IPS-NIHi7 (cell line): ENCODE results near the gene CENPP.

Experiments used
- DNase-seq: peaks from one replicate; pipeline ENCODE4 v3.0.0; 2012; ENCODE audit warnings: mixed read lengths; ENCODE audit errors: extremely low spot score

CENPP gene

GRCh38 chr9:92598382-92598781 lies 272.6 kb downstream of the CENPP start:
- no peak for DNase-seq

DNA sequence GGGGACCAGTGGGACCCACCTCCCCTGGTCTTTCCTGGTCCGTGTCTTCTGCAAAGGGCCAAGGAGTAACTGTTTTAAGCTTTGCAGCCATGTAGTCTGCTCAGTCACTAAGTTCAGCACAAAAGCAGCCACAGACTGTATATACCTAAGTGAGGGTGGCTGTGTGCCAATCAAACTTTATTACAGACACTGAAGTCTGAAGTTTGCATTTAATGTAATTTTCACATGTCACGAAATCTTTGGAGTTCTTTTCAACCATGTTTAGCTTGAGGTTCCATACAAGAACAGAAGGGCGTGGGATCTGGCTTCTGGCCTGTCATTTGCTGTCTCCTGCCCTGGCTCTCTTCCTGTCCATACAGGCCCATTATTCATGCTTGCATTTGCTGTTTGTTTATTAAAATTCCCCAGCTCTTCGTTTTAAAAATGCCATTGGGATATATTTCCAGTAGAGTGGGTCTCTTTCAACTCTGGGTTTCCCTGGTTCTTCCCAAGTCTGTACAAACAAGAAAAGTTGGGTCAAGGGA lies 274.2 kb downstream of the CENPP start:
- no peak for DNase-seq

- no peak for DNase-seq
Observed at GRCh38 chr9:92600462-92601261, 274.9 kb downstream of the CENPP start.

DNA sequence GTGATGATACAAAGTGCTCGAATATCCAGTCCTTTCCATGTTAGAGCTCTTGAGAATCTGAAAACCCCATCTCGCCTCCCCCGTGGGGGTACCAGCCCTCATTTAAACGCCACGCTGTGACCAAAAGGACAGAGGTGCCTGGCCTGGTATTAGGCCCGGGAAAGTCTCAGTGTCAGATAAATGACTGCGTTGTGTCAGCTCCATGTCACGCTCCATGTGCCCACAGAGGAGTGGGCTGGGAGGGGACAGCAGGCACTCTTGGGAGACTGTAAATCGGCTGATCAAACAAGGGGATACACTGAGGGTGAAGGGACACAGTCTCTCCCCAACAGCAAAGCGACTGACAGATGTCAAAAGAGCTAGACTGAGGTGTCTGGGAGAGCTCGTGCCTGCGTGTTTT lies 275.7 kb downstream of the CENPP start:
- DNase-seq, result no peak

DNA sequence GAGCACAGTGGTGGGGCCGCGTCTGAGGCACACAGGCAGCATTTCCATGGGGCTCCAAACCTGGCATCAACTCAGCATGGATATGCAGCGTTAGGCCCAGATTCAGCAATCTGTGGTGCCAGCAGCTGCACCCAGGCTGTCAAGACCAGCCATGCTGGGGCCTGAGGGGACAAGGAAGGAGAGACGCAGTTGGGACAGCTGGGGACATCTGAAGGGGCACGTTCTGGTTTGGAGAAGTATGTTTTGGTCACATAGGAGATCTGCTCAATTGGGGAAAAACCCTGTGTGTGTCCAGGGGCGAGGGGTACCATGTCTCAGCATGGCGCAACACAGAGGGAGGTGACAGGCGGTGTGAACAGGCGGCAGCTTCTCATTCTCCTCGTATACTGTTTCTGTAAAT lies 276.7 kb downstream of the CENPP start:
- DNase-seq, result no peak

DNA sequence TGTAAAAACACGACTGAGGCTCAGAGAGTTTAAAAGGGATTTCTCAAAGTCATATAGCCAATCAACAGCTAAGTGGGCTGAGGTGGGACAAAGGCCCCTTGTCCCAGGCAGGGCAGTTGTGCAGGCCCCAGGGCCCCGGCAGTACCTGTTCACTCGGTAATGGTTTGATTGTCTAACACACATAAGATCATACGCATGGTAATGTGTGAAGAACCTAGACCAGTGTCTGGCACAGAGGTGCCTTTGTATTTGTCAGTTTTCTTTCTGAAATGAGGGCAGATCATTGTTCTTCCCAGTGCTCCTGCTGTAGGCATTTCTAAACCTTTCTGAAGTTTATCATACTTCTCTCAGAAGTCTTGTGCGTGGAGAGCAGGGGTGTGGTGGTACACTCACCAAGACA lies 277.3 kb downstream of the CENPP start:
- DNase-seq, result no peak

DNA sequence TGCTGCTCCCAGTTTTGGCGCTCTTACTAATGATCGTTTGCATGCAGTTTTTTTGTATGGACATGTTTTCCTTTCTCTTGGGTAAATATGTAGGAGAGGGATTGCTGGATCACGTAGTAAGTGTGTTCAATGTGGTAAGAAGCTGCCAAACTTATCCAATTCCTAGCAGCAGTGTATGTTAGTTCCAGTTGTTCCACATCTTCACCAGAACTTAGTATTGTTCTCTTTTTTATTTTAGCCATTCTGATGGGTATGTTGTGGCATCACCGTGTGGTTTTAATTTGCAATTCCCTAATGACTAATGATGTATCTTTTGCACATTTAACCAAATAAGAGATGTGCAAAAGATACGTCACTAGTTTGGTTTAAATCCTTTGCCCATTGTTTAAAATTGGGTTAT lies 278.2 kb downstream of the CENPP start:
- DNase-seq, result no peak

- no peak for DNase-seq
Observed at GRCh38 chr9:92605224-92605623, 279.5 kb downstream of the CENPP start.

- DNase-seq, result no peak
Observed at GRCh38 chr9:92607088-92607487, 281.3 kb downstream of the CENPP start.

DNA sequence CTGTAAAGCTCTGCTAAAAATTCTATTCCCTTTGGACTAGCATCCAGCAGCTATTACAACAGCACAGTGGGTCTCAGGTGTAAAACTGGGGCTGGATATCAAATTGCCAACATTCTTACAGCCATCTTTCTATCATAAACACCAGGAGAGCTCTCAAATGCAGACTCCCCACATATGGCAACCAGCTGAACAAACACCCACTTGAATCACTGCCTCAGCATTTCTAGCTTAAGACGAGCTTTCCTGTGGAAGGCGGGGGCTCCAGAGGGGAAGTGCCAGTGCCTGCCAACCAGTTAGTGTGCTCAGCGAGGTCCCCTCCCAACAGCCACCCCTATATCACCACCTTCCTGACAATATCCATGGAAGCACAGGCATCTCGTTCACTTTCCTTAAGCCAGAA lies 282.0 kb downstream of the CENPP start:
- no peak for DNase-seq

GRCh38 chr9:92608241-92608908 lies 282.6 kb downstream of the CENPP start:
- no peak for DNase-seq

DNA sequence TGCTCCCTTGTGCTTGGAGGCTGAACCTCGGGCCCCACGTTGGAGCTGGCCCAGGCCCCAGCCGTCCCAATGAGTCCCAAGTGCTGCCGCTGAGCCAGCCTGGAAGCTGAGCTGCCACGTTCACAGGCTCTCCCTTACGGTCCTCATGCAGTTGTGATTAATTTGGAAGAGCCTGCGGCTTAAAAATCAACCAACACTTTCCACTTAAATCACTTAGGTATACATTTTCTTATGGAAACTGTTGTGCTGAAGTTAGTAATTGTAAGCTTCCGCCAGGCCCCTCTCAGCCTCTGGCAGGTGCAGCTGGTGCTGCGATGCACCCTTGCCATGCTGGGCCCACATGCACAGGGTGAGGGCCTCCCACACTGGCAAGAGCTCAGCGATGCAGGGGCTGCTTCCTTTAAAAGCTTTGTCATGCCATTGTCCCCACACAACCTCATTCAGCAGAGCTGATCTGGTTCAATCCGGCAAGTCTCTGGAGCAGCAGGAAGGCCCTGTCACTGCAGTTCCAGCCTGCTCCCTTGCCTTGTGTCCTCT lies 283.2 kb downstream of the CENPP start:
- DNase-seq, result no peak

DNA sequence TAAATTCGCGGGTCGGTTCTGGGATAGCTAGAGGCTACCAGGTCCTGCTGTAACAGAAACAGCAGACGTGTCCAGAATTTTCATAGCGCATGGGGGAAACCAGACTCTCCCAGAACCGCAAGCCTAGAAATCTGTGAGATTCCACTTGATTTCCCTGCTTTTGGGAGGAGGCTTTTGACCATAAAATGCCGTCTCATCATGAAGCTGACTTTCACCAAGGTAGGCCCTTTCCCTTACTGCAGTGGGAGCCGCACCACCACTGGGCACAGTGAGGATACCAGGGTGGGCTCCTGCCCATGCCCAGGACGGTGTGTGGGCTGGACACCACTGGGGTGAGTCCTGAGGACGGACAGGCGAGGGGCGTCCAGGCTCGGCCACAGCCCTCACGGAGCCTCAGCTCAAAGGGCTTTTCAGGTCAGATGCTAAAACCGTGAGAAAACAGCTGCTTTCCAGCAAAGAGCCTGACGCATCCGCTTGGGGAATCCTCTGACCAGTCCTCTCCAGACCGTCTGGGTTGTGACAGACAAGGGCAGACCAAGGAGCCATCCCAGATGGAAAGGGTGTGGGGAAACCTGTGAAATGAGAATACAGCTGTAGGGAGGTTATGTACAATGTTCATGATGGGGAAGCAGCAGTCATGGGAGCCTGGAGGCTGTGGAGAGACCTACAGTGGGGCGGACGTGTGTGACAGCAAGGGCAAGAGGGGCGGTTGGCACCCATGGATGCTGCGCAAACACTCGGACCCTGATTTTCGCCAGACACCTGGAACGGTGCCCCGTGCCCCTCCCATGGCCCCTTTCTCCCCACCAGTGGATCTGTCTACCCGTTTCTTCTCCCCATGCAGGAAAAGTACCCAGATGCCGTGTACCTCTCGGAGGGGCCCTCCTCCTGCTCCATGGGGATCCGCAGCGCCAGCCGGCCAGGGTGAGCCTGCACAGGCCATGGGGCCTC lies 285.0 kb downstream of the CENPP start:
- no peak for DNase-seq

DNA sequence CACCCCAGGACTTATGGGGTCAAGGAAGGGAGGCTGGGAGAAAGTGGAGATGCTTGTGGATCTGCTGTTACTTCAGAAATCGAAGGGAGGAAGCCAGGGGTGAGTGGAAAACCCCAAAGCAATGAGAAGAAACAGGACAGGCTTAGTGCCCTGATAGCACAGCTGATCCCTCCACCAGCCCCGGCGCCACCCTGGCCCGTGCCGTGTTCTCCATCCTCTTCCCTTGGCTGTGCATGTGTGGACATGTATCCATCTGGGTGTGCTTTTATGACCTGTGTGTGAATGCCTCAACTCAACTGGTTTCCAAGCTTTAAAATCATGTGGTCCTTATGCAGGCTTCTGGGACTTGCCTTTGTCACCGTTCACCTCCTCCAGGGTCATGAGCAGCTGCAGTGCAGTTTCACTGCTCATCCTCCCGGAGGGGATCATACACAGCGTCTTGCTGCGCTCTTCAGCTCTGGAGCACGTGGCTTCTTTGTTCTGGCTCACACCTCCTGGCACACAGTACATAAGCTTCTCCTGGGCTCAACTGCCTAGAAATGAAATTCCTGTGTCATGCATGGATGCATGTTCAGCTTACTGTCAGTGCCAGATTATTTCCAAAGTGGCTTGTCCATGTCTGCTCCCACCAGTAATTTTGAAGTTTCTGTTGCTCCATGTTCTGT lies 286.0 kb downstream of the CENPP start:
- DNase-seq, result no peak

- no peak for DNase-seq
Observed at GRCh38 chr9:92612292-92612691, 286.5 kb downstream of the CENPP start.

- DNase-seq, result no peak
Observed at GRCh38 chr9:92612816-92613215, 287.1 kb downstream of the CENPP start.

DNA sequence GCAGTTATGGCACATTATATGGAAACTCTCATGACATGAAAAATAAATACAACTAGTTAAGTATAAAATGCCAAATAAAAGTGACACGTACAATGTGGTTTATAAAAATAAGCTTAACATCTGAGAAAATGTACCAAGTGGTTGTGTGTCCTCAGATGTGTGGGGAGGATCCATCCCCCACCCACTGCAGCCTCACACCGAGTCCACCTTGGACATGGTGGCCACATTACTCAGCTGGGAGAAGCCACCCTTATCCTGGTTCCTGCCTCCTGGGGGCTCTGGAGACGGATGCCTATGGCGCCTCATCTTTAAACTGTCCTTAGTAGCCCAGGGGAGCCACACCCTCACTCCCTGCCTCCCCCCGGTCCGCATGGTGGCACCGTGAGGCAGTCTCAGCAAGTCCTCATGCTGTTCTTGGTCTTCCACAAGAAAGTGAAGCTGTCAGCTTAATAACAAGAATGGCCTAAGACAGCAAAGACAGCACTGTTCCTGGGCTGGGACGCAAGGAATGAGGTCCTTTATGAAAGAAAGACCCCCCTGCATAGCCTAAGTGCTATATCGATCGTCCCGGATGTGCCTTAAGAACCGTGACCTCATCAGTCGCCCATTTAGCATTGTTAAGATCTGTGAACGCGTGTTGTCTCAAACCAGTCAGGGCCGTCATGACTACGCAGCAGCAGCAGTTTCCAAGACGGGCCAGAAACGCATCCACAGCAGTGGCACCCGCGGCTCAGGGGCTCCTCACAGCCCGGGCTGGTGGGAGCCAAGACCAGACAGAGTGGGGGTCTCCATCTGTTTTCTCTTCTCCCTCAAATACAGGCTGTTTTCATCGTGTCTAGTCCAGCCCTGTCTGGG lies 287.7 kb downstream of the CENPP start:
- no peak for DNase-seq

DNA sequence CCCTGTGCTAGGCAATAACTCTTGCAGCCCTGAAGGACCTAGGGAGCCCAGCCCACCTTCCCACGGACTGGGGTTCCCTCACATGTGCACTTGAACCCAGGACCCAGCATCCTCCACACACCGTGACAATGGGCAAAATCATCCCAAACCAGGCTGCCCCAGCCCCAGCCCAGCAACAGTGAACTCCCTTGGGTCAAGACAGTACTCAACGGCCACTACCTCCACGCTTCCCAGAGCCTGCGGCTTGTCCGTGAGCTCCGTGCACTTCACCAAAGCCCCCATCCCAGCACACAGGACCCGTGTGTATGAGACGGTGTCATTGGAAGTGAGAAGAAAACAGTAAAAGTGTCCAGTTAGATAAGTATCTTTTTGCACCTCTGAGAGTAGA lies 288.4 kb downstream of the CENPP start:
- no peak for DNase-seq

DNA sequence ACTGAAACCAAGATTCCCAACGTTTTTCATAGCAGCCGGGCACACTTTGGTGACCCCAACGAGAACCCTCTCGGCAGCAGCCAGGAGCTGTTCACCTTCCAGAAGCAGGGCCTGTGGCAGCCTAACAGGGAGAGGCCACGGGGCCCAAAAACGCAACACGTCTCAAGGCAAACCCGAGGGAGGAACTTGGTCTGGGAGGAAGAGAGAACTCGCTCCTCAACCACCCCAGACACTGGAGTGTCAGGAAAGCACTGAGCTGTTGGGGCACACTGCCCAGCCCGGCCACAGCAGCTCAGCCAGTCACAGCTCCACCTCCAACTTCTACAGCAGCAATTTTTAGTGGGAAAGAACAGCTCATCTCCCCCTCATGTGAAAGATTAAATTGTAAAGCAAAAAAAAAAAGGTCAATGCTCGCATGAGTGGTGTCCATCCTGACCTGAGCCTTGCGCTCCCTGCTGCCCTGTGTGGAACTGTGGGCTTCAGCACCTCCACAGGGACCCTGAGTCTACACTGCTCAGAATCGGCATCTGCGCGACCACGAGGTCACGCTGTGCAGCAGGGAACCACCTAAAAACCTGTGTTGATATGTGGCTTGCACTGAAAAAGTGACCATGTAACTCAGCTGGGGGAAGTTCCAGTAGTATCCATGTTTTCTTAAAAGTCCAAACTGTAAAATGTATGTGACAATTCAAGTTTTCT lies 289.2 kb downstream of the CENPP start:
- DNase-seq, result no peak

DNA sequence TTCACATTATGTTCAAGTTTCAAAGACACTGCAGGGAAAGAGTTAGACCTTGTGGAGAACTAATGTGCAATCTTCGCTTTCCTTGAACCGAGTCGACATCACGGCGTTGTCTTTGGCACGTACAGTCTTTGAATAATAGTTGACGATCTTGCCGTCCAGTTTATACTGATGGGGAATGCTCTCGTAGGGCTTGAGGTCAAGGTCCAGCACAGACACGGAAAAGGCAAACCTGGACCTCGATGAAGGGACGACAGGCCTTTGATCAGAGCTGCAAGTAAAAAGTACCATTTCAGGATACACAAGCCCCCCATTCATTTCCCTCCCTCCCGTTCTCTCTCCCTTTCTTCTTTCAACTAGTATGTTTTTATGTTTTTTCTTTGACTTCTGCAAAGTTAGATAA lies 290.0 kb downstream of the CENPP start:
- no peak for DNase-seq
